ENCODE results near the gene MAPK10.

GRCh38 chr4:86185659-86186058, 174.2 kb downstream of the MAPK10 start:
- TF ChIP-seq CTCF (IDR thresholded peaks at IDR 0.05; ENCODE audit: extremely low read depth in 1 of 2, insufficient read depth in 1 of 2, low read depth in 1 of 2, low read length in 2 of 2) (no peak), POLR2A (IDR thresholded peaks at IDR 0.05; ENCODE audit: low read depth, low read length) (no peak), POLR2AphosphoS5 (IDR thresholded peaks at IDR 0.05; ENCODE audit: insufficient read depth, low read depth, low read length) (no peak), EZH2 (IDR thresholded peaks at IDR 0.05; ENCODE audit: borderline replicate concordance, low read depth, low read length, severe bottlenecking) (no peak), MAX (IDR thresholded peaks at IDR 0.05; ENCODE audit: insufficient read depth, insufficient read length) (no peak), MYC (IDR thresholded peaks at IDR 0.05; ENCODE audit: low read depth, low read length) (no peak), JUN (IDR thresholded peaks at IDR 0.05; ENCODE audit: borderline replicate concordance, insufficient read depth, insufficient read length, low read depth) (no peak), FOS (IDR thresholded peaks at IDR 0.05; ENCODE audit: borderline replicate concordance, insufficient read depth, low read length) (no peak)

All from endothelial cell of umbilical vein (primary cell).